CD1c-positive myeloid dendritic cell (primary cell): ENCODE data around the gene TMEM132A.
A peak's percentile ranks its signal among the peaks of the same experiment; 100 is the strongest.
"Not testable (repeated sequence)": the region's sequence is repeated elsewhere in the genome, so short reads cannot be mapped to it uniquely, and the experiment has no call there.

Source experiments
- DNase-seq: peaks from one replicate; pipeline ENCODE4 v3.0.0-alpha.2; 2016; ENCODE audit errors: extremely low spot score

The TMEM132A gene

DNA sequence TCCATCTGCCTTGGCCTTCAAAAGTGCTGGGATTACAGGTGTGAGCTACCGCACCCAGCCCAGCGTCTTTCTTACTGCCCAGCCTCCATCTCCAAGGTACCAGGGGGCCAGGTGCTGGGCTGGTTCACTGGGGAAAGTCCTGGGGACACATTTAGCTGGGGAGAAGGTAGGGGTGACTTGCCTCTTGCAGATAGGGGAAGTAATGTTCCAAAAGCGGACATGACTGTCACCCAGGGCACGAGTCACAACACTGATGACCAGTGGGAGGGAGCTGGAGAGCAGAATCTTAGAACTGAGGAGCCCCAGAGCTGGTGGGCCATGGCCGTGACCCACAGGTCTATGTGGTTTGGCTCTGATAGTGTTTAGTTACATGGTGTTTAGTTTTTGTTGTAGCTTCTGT is 30.2 kb downstream of the TMEM132A start:
- DNase-seq, result peak; percentile 94

DNA sequence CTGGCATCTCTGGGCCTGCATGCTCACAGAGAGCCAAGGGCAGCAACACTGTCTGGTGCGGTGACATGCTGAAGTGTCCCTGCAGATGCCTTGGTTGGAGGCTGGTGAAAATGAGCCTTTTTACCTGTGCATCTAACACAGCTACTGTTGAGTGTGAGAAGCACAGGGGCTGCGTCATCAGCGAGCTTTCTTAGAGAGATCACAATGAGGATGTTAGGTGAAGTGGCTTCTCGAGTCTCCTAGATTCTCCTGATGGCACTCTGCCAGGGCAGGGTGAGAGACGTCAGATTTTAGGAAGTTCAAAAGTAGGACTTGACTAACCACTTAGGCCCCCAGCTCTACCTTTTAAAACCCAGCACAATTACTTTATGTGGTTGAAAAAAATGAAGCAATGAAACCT is 31.3 kb downstream of the TMEM132A start:
- DNase-seq, result peak; percentile 90

DNA sequence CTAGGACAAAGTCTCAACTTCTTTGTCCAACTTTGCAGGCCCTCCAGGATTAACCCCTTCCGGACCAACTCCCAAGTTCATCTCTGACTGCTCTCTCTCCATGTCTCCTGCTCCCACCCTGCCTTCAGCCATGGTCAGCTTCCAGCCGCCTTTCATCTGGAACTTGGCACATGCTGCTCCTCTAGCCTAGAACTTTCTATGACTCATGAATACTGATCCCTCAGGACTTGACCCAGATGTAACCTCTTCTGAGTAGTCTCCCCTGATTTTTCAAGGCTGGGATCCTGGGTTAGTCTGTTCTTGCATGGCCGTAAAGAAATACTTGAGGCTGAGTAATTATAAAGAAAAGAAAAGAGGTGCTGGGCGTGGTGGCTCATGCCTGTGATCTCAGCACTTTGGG is 32.9 kb downstream of the TMEM132A start:
- DNase-seq, result no peak

DNA sequence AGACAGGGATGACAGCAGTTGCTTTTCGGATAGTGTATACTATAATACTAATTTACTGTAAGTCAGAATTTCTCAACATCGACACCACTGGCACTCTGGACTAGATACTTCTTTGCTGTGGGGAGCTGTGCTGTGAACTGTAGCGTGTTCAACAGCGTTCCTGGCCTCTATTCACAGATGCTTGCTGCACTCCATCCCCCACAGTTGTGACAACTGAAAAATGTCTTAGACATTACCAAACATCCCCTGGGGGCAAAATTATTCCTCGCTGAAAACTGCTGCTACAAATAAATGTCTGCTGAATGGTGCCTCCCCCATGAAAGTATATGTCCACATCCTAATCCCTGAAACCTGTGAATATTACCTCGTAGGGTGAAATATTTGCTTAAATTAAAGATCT is 35.2 kb downstream of the TMEM132A start:
- no peak for DNase-seq

DNA sequence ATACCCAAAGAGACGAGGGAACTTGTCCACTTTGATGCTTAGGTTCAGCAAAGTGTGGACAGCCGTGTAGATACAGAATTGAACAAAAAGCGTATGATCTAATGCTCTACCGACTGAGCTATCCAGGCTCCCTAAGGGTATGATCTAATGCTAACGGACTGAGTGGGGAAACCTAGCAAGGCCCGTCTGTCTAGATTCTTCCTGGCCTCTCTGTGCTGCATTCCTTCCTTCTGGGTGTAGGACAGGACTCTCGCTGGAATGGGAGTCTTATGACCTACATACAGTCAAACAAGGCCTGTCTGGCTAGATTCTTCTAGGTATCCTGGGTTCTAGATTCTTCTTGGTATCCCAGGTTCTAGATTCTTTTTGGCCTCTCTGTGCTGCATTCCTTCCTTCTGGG is 36.1 kb downstream of the TMEM132A start:
- DNase-seq, result no peak

DNA sequence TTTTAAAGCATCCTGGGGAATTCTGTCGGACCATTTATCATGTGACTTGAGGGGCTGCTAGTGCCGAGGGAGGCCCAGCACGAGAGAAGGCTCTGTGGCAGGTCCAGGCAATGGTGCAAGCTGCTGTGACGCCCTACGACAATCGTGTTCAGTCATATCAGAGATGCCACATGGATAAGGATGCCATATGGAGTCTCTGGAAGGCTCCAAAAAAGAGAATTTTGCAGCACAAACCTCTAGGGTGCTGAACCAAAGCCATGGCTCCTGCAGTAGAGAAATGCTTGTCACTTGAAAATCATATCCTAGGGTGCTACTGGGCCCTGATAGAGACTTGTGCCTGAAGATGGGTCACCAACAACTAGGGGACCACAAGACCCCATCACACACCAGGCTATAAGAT is 40.5 kb downstream of the TMEM132A start:
- no peak for DNase-seq

DNA sequence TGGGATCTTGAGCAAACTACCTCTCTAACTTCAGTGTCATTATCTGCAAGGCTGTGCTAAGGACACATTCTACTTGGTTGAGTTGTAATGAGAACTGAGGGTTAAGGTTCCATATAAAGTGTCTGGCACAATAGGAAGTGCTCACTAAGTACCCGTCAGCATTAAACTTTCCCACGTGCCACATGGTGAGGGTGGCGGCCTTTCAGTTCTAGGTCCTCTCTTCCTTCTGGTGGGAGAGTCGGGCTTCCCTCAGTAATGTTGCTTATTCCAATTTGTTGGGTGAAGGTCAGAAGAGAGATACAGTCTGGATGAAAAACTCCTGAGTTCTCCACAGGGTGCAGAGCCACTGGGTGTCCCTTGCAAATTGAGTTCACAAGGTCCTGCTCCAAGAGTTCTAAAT is 42.6 kb downstream of the TMEM132A start:
- peak; percentile 64 for DNase-seq

DNA sequence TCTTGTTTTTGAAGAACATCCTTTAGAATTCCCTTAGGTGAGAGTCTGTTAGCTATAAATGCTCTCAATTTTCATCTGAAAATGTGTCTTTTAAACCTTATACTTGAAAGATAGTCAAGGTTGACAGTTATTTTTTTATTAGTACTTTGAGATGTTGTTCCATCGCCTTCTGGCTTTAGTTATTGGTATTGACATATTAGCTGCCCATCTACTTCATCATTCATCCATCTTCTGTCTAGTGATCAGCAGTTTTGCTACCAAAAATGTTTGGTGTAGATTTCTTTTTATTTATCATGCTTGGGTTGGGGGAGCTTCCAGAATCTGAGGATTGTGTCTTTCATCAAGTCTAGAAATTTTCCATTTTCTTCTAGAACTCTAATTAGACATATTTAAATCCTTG is 44.0 kb downstream of the TMEM132A start:
- no peak for DNase-seq

DNA sequence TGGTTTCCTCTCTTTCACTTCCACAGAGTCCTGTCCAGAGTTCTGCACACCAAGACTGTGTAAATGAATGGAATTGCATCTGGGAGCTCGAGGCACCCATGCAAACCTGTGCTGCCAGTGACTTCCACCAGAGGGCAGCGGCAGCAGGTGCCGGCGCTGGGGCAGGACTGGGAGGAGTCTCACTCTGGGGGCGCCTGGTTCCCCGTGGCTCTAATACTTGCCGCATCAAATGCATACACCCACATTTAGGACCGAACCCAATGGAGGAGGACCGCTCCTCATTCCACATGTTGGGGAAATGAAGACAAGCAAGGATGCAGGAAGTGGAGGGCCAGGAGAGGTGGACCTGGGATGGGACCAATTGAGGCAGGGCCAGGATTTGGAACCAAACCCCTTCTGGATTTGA is 46.1 kb downstream of the TMEM132A start:
- DNase-seq, result peak; percentile 74

DNA sequence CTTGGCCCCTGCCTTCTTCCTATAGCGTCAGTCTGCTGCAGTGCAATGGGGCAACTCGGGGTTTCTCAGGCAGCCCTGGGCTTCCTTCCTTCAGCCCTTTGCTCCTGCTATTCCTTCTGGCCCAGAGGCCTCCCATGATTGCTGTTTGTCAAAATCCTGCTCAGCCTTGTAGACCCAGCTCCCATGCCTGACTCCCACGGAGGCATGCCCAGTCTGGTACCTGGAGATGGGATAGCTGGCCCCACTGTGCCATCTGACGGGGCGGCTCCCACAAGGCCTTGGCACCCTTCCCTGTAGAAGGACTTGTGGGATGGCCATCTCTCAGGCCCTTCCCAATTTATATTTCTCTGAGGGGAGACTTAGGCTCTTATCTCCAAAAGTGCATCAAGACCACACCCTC is 46.6 kb downstream of the TMEM132A start:
- no peak for DNase-seq

DNA sequence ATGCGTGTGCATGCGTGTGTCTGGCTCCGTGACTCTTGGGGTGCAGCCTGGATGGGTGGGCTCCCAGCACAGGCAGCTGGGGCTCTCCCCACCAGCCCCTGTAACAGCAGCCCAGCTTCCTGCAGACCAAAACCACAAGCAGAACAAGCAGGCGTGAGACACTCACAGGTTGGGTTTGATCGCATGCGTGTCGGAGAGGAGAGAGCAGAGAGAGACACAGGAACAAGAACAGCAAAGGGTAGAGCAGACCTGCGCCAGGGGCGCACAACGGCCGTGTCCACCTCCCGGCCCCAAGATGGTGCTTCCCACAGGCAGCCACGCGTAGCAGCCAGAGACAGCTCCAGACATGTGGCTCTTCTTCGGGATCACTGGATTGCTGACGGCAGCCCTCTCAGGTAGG is 47.3 kb downstream of the TMEM132A start, which contains the start of gene CD6:
Gene CD6 (plus strand): TSS at position 161 of the 400 bp plus-strand sequence. CDS start 186 bp downstream, at position 347.
- DNase-seq, result peak; percentile 20

DNA sequence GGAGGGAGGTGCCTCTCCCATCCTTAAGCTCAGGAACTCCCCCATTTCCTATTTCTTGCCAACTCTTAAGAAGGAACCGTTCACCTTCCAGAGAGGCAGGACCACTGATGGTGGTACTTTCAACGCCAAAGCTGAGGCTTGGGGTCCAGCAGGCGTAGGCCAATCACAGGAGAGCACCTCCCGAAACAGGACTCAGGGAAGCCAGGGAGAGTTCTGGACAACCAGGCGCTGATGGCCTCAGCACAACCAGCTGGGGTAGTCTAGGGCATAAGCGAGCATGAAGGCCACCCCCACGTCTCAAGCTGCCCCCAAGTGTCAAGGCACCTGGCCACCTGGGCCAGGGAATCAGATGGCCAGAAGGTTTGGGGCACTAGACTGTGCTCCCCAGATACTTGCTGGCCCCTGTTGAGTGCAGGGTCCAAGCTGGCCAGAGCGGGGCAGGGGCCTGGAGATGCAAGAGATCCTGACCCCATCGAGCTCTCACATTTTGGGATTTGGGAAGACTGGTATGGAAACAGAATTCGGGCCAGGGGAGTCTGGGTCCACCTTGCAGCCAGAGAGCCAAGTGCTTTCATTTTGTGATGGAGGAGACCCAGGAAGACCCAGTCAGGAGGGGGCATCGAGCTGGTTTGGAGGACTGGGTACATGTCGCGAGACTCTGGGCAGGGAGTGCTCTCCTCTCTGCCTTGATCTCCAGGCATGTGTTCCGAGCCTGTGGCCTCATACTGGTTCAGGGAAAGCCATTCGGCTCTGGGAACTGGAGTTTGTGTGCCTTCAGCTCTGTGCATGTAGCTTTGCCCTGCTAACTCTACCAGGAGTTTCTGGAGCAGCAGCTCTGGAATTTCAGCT is 48.1 kb downstream of the TMEM132A start:
- no peak for DNase-seq

DNA sequence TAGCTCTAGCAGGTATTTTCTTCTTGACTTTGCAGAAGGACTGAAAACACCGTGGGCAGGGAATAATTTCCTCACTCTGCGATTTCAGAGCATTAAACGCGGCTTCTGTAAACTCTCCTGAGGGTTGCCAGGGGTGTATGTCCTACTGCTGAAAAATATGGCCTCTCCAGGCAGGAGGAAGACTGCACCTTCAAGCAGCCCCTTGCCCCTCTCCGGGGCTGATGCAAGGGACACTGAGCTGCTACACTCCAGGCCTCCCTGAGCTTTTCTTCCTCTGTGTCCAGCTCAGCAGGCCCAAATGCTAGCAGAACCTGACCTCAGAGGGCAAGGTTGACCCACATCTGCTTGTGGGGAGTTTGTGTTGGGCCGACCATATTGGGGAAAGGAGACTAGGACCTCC is 49.4 kb downstream of the TMEM132A start:
- DNase-seq, result no peak

DNA sequence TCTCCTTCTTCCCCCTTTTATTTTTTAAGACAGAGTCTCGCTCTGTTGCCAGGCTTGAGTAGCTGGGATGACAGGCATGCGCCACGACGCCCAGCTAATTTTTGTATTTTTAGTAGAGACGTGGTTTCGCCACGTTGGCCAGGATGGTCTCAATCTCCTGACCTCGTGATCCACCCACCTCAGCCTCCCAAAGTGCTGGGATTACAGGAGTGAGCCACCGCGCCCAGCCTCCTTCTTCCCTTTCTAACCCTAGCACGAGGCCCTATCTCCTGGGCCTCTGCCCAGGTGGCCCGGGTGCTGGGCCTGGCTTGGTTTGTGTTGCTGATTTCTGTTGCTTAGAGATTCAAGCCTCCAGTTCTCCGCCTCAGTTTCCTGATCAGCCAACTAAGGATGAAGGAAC is 50.1 kb downstream of the TMEM132A start:
- not testable (repeated sequence) for DNase-seq

DNA sequence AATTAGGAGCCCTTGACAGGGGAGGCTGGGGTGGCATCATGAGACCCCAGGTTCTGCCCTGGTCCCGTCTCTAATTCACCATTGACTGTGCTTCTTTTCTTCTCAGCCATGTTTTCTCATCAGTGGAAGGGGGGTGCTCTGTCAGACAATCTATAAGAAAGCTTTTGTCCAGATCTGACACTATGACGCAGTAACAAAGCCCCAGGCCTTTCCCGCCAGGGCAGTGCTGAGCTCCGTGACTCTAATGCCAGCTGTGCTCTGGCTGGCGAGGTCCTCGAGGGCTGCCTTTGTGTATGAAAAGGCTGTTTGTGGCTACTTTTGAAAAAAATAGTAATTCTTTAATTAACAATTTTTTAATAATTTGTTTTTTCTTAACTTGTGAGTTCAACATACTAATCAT is 50.5 kb downstream of the TMEM132A start:
- no peak for DNase-seq

DNA sequence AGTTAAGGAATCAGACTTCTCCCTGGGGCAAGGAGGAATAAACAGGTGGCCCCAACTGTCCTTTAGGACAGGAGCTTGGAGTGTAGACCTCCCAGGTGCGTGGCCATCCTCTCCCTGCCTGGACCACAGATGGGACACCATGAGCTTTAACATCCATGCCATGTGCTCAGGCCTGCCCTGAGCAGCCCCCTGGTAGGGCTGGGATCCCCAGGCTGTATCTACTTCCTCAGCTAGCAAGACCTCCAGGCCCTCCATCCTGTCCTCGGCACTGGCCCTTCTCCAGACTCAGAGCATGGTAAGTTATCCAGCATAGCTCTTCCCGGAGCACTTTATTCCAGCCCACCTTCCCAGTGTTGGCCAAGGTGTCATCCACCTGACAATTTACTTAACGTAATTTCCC is 53.0 kb downstream of the TMEM132A start:
- DNase-seq, result no peak

DNA sequence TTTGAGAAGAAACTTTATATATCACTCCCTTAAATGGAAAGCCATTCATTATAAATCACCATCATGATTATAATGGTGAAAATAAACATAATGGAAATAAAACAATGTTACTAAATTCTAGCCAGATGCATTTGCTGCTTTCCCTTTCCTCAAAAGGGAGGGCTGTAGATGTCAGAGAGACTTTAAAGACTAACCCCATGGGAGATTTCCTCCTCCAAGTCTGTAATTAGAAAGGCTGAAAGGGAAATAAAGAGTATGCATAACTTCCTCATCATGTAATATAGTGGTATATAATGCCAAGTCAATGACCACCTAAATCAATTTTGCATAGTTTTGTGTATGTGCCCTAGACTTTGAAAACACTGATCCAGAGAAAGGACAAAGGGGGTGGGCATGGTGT is 53.6 kb downstream of the TMEM132A start:
- DNase-seq, result no peak

DNA sequence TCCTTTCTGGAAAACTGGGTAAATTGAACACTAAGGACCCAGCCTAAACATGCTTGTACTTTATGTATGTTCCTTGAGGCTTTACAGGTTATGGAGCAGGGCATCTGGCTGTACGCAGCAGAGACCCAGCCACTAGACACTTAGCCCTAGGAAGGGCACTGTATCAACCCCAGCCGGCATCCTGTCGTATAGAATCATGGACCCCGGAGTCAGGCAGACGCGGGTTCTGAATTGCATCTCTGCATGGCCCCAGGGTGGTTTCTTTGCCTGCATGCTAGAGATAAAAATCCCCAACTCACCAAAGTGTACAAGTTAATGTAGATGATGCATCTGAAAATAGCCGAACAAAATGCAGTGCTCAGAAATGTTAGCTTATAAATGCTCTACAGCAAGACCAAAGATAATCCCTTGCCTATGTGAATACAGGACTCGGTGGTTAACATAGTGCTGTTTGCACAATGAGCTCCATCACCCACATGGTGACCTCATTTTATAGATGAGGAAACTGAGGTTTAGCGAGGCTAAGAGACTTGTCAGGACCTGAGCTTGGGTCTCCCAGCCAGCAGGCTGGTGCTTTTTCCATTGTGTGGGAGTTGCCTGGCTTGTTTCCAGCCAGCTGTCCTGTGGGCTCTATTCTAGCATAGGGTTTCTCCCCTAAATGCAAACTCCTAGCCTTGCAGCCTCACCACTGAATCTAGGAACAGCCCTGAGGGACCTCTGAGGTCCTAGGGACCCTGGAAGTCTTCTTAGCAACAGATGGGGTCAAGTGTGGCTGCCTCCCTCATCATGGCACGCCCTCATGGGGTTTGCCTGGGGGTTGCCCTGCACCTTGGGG is 54.5 kb downstream of the TMEM132A start:
- peak; percentile 85 for DNase-seq

DNA sequence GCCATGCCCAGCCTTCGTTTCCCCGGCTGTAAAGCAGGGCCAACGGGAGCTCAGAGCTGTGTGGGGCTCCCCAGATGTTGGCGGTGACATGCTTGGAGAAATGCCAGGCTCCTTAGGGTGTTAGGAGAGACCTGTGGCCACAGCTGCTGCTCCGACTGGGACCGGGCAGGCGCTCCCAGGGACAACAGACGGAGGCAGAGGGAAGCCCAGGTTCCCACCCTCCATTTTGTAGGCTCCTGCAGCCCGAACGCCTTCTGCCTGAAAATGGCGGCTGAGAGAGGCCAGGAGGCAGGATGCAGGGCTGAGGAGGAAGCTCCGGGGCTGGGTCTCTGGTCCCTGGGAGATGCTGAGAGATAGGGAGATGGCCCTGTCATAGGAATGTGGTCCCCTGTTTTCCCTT is 57.3 kb downstream of the TMEM132A start:
- DNase-seq, result no peak

DNA sequence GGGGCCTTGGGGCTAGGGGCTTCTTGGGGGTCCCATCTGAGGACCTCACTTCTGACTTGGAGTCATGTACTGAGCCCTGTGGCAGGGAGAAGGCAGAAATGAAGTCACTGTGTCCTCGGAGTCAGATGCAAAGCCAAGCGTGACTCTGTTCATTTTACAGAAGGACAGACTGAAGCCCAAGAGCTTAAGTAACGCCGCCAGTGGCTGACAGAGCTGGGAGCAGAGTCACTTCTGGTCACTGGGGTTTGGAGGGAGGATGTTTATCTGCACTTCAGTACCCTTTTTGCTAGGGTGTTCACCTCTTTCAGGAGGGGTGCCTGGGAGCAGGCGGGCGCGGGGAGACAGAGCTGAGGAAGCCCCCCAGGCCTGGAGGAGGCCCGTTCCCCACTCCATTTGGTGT is 57.9 kb downstream of the TMEM132A start:
- no peak for DNase-seq

DNA sequence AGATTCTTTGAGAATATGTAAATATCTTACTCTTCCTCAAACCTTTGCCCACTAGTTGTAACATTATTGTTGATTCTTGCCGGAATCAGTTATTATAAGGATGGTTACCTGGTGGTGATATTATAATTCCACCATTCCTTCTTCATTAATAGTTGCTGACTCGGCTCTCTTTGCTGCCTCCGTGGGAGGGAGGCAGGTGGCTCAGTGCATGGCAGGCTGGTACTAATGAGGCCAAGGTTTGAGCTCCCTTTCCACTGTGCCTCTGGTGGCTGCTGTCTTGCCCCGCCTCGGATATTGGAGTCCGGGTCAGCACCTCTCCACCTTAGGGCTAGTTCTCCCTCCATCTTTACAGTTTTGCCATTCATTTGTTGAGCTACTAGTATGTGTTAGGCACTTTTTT is 59.9 kb downstream of the TMEM132A start:
- DNase-seq, result no peak

DNA sequence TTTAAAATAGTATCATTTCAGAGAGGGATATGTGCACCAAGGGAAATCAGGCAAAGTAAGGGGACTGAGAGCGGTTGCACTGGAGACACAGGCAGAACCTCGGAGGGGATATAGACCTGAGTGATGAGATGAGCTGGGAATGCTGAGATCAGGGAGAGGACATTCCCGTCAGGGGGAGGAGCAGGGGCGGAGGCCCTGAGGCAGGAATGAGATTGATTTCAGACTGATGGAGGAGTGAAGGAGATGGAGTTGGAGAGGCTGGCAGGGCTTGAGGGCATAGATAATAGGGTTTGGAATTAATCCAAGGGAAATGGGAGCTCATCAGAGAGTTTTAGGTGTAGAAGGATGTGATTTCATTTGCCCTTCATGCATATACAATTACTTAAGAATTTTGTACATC is 60.4 kb downstream of the TMEM132A start:
- no peak for DNase-seq

DNA sequence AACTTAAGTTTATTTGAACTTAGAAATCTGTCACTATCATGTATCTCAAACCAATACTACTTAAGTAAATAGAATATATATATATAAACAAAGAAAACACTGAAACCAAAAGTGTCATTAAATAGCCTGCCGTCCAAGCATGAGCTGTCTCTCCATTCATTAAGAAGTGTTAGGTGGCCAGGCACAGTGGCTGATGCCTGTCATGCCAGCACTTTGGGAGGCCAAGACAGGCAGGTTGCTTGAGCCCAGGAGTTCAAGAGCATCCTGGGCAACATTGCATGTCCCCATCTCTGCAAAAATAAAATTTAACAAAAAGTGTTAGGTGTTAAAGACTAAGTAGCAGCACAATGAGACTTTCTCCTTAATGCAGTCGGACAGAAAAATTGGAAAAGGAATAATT is 61.2 kb downstream of the TMEM132A start:
- no peak for DNase-seq
